K562 (cell line): ENCODE measurements around the gene TMEM132C. TPM values are rescaled to one million over a fixed set of nuclear protein-coding genes. Genes with fewer than 3 reads are reported as not detected.

Source experiments
- ATAC-seq: fragments of 200-7000 bp; cut with Tn5 transposase; 3 replicates; pipeline ENCODE4 v1.9.1; 2020; ENCODE audit warnings: moderate library complexity
- BruUV-seq: library from RNA; stranded (reverse); fragments of 400-500 nt; replicated peaks from 2 replicates; lab custom pipeline; 2021; lab: Mats Ljungman, UMichigan
- CTCF ChIA-PET: fragments of 300-600 bp; formaldehyde crosslinking; extraction: SDS; loops from one replicate; lab custom pipeline; 2021; ENCODE audit warnings: low intra/inter-chr PET ratio; lab: Yijun Ruan, JAX
- POLR2A ChIA-PET: fragments of 300-600, 350-650 bp; sonication (Branson Sonifier 250); formaldehyde crosslinking; extraction: SDS; loops from one replicate; lab custom pipeline; 2021; ENCODE audit warnings: antibody characterized with exemption, inconsistent platforms; lab: Yijun Ruan, JAX
- DNase-seq, 4 experiments: peaks; one replicate each; pipeline versions ENCODE4 v3.0.0 to v3.0.0-alpha.2; 2011 to 2018; ENCODE audit warnings: low spot score in 3 of 4, mixed read lengths in 3 of 4; ENCODE audit errors: extremely low read depth in 1 of 4
- FAIRE-seq: peaks from 2 replicates; lab custom pipeline; 2011; peaks lifted over from hg19 to GRCh38; lab: Jason Lieb, UNC
- H2AFZ ChIP-seq: 2 replicates; pipeline ENCODE4 v1.6.0; 2011; ENCODE audit warnings: low read depth, low read length, control low read depth, inconsistent platforms
- H3K27ac ChIP-seq: fragments of 200-600 bp; 3 replicates; pipeline ENCODE4 v1.8.0; 2011; ENCODE audit warnings: low read depth, mild to moderate bottlenecking, control low read depth, inconsistent platforms, low read length, moderate library complexity, mixed read lengths; ENCODE audit errors: extremely low read depth
- H3K27me3 ChIP-seq, 2 experiments: fragments of 300-600 bp in 1 of 2; 2 replicates in 1 of 2; 3 replicates in 1 of 2; pipeline versions ENCODE4 v1.6.0 to v1.8.0; 2011; ENCODE audit warnings: inconsistent platforms in 2 of 2, low read length in 2 of 2, mild to moderate bottlenecking in 1 of 2, mixed read lengths in 1 of 2, moderate library complexity in 1 of 2; ENCODE audit not compliant: control insufficient read depth in 2 of 2, insufficient read depth in 2 of 2
- H3K36me3 ChIP-seq: fragments of 300-600 bp; 3 replicates; pipeline ENCODE4 v1.8.0; 2011; ENCODE audit warnings: mild to moderate bottlenecking, low read length, inconsistent platforms; ENCODE audit not compliant: control insufficient read depth, insufficient read depth
- H3K4me1 ChIP-seq, 2 experiments: fragments of 200-600 bp in 1 of 2; replicated peaks in 1 of 2; 2 replicates in 1 of 2; 3 replicates in 1 of 2; pipeline versions ENCODE4 v1.5.1 to v1.8.0; 2011; ENCODE audit warnings: inconsistent platforms in 2 of 2, low read length in 2 of 2, mild to moderate bottlenecking in 1 of 2, mixed read lengths in 1 of 2, moderate library complexity in 1 of 2; ENCODE audit not compliant: control insufficient read depth in 2 of 2, insufficient read depth in 2 of 2
- H3K4me2 ChIP-seq: 2 replicates; pipeline ENCODE4 v1.6.1; 2011; ENCODE audit warnings: low read length, control low read depth, inconsistent platforms, mixed read lengths; ENCODE audit not compliant: insufficient read depth
- H3K4me3 ChIP-seq: fragments of 200-600 bp; sonication (generic), shearing (Covaris generic); 2 replicates; pipeline ENCODE4 v1.5.1; 2016; ENCODE audit warnings: control low read depth, inconsistent platforms
- H3K79me2 ChIP-seq: fragments of 200-600 bp; 3 replicates; pipeline ENCODE4 v1.8.0; 2011; ENCODE audit warnings: low read length, inconsistent platforms; ENCODE audit not compliant: control insufficient read depth, insufficient read depth
- H3K9ac ChIP-seq, 2 experiments: 2 replicates each; pipeline versions ENCODE4 v1.6.0 to v1.6.1; 2011; ENCODE audit warnings: low read depth in 2 of 2, low read length in 2 of 2, control low read depth in 1 of 2, inconsistent platforms in 1 of 2, mild to moderate bottlenecking in 1 of 2, mixed read lengths in 1 of 2; ENCODE audit not compliant: insufficient read depth in 1 of 2
- H3K9me1 ChIP-seq: one replicate; pipeline ENCODE4 v1.6.0; 2011; ENCODE audit warnings: inconsistent platforms, mild to moderate bottlenecking, low read length, moderate library complexity; ENCODE audit not compliant: control insufficient read depth, insufficient read depth
- H3K9me3 ChIP-seq: replicated peaks from 2 replicates; pipeline ENCODE4 v1.5.1; 2011; ENCODE audit warnings: low read depth, low read length, inconsistent platforms; ENCODE audit not compliant: control insufficient read depth, insufficient read depth
- H4K20me1 ChIP-seq: replicated peaks from 2 replicates; pipeline ENCODE4 v1.6.1; 2011; ENCODE audit warnings: low read length, inconsistent platforms, mixed read lengths; ENCODE audit not compliant: control insufficient read depth, insufficient read depth
- HNRNPLL ChIP-seq: fragments of 200-400 bp; formaldehyde crosslinking; IDR thresholded peaks from 2 replicates; pipeline ENCODE4 v1.6.1; 2017; ENCODE audit warnings: low read length, low read depth, mild to moderate bottlenecking; ENCODE audit not compliant: poor library complexity, severe bottlenecking
- MYC ChIP-seq, 2 experiments: fragments of 250-450 bp in 1 of 2; sonication (Bioruptor Pico) in 1 of 2; IDR thresholded peaks; 2 replicates each; pipeline versions ENCODE4 v1.5.1 to v1.6.1; 2012 to 2021; ENCODE audit warnings: low read depth in 2 of 2, borderline replicate concordance in 1 of 2, improper control_type of control experiment in 1 of 2, low read length in 1 of 2, mild to moderate bottlenecking in 1 of 2, moderate library complexity in 1 of 2
- NELFE ChIP-seq: IDR thresholded peaks from 2 replicates; pipeline ENCODE4 v1.6.1; 2011; ENCODE audit warnings: mild to moderate bottlenecking; ENCODE audit not compliant: insufficient read depth, insufficient read length
- NFIX ChIP-seq: fragments of 250-450 bp; sonication (Bioruptor Pico); IDR thresholded peaks from 2 replicates; pipeline ENCODE4 v1.4.0; 2020; ENCODE audit warnings: low read depth, mild to moderate bottlenecking, moderate library complexity
- TOE1 ChIP-seq, 2 experiments: fragments of 450-650 bp in 1 of 2; sonication (generic) in 1 of 2; formaldehyde crosslinking in 1 of 2; IDR thresholded peaks; 2 replicates each; pipeline versions ENCODE4 v1.7.1 to v1.8.0; 2016 to 2022; ENCODE audit warnings: borderline replicate concordance in 2 of 2, mild to moderate bottlenecking in 2 of 2, antibody characterized with exemption in 1 of 2, inconsistent platforms in 1 of 2, low read depth in 1 of 2, missing genetic modification reagents in 1 of 2, moderate library complexity in 1 of 2
- TRIM25 ChIP-seq: fragments of 450-650 bp; IDR thresholded peaks from 2 replicates; pipeline ENCODE4 v1.7.0; 2016; ENCODE audit warnings: borderline replicate concordance
- WGBS: fragments of 100-300 bp; shearing (Covaris generic); methylation state at CpG from one replicate; pipeline ENCODE4 v1.1.6; 2016; ENCODE audit warnings: low coverage, mixed read lengths; ENCODE audit not compliant: insufficient coverage; ENCODE audit errors: missing lambda C conversion rate; 5-methylcytosine and 5-hydroxymethylcytosine counted together
- in situ Hi-C: fragments of 300-500 bp; cut with MboI; formaldehyde crosslinking; loops from 4 replicates; pipeline ENCODE4 v1.15.0; 2018; ENCODE audit warnings: inconsistent platforms, mixed read lengths
- intact Hi-C: fragments of 100-400 bp; cut with micrococcal nuclease; formaldehyde crosslinking; loops from 2 replicates; pipeline ENCODE4 v1.14.2; 2022
- polyA plus RNA-seq, 8 experiments: library from polyadenylated mRNA; depleted of rRNA in 4 of 8; stranded (reverse) in 5 of 8; unstranded in 3 of 8; fragments of >200 nt; fragmentation: Nextera tagmentation in 2 of 8; fragmentation: Illumina TruSeq in 1 of 8; extraction: Ambion mirVana in 2 of 8; extraction: Trizol in 1 of 8; gene quantifications; 2 replicates each; pipeline versions ENCODE4 v1.2.1 to v1.2.3, GENCODE V29; 2011 to 2014; ENCODE audit warnings: inconsistent platforms in 1 of 8, missing spikeins in 1 of 8
- total RNA-seq, 7 experiments: library from RNA; depleted of rRNA in 6 of 7; stranded (reverse); fragments of >200 nt in 6 of 7; fragmentation: Illumina TruSeq in 2 of 7; extraction: Trizol in 2 of 7; gene quantifications; 2 replicates each; pipeline versions ENCODE4 v1.2.1 to v1.2.3, GENCODE V29; 2011 to 2021; ENCODE audit warnings: low replicate concordance in 1 of 7
- TF ChIP-seq, protein P1 (sequence below): sonication (generic); formaldehyde crosslinking; IDR thresholded peaks from 2 replicates; pipeline ENCODE4 v1.8.1; 2023; ENCODE audit warnings: mild to moderate bottlenecking, missing genetic modification reagents

The TMEM132C gene
- total and polyA plus RNA-seq, 9 of the 15 experiments (the other 6 are each of a cell fraction or from before 2014, with no cell fraction given) = not detected

DNA sequence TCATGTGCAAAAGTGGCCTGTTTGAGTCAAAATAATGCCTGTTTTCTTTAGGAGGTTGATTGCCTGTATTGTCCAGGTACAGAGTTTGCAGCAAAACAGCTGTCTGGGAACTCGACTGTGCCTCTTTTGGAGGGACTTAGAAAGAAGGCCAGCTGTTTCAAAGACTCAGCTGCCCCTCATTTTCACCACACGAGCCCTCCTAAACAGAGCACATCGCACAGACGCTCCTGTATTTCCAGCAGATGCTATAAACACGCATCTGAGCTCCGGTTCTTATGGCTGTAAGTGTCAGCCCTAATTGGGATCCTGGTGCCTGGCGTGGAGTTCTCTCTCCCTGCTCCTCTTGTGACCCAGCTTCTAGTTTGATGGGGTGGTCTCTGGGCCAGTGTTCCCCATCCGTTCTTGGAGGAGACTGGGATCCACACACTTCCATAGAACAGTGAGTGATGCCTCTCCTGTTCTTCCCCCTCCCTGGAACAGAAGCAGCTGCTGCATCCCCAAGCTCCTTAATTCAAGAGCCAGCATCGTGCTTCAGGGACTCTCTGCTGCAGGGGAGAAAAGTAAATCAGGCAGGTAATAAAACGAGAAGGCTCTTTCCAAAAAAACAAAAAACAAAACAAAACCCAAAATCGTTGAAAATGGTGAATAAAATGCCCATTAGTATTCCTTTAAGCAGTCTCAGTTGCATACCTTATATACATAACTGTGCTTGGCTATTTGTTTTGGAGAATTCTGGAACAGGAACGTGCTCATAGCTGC lies 287.8 kb downstream of the TMEM132C start:
- Histone ChIP-seq H3K4me1 (no peaks in the 10 kb centered on the region), H3K27ac (no peak overlapping the region), H3K79me2 (no peaks in the 10 kb centered on the region), H4K20me1 (no peaks in the 10 kb centered on the region), H3K9ac (no peak overlapping the region), H3K9me1 (no peaks in the 10 kb centered on the region), H3K4me2 (no peak overlapping the region), H2AFZ (no peak overlapping the region), H3K9me3 (no peaks in the 10 kb centered on the region), H3K4me3 (no peak overlapping the region), H3K36me3 (no peaks in the 10 kb centered on the region), H3K27me3 (peaks cover 2 to 30% of the 10 kb centered on the region in 2 experiments; a peak in 2 of 5 replicates)
- POLR2A ChIA-PET = interaction anchor here (0.9 kb wide), 1 partner anchor 10 kb away, joined by 3 read pairs; no protein-coding TSS in a partner anchor
- BruUV-seq = no TSS peak
- TF ChIP-seq NFIX (CRISPR knock-in tag) = no peak
- 0% methylated on average over 11 of the region's 12 CpGs for WGBS
- ATAC-seq = no peak
- DNase-seq = no peak
- in situ Hi-C loops = no loop called here
- CTCF ChIA-PET = no interaction called here
- FAIRE-seq = no peak
- intact Hi-C loops = no loop called here

DNA sequence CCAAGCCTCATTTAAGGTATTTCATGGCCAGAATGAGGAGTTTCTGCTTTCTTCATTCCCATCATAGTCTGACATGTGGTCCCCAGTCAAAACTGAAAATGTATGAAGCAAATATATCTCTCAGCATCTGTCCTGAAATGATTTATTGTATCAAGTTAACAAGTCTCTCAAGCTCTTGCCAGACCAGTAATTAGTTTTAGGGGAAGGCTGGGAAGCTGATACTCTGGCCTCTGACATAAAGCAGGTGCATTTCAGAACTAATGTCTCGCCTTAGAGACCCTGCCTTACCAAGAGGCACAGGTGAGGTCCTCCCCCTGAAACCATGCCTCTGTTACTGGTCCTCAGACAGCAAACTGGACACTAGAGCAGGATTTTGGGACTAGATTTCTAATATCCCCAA lies 290.3 kb downstream of the TMEM132C start:
- CTCF ChIA-PET = no interaction called here
- FAIRE-seq (no peak), ATAC-seq (no peak), DNase-seq (no peak)
- POLR2A ChIA-PET = interaction anchor here (0.5 kb wide), 1 partner anchor 181 kb away, joined by 3 read pairs; no protein-coding TSS in a partner anchor
- H3K9me1 ChIP-seq = no peaks in the 10 kb centered on the region
- H3K4me3 ChIP-seq = no peak overlapping the region
- H3K4me2 ChIP-seq = no peak overlapping the region
- no TSS peak for BruUV-seq
- in situ Hi-C loops = no loop called here
- no peaks in the 10 kb centered on the region for H3K4me1 ChIP-seq
- peaks cover 2 to 14% of the 10 kb centered on the region in 2 experiments; a peak in 1 of 5 replicates for H3K27me3 ChIP-seq
- H2AFZ ChIP-seq = no peak overlapping the region
- H3K27ac ChIP-seq = no peak overlapping the region
- no peaks in the 10 kb centered on the region for H3K9me3 ChIP-seq
- 0% methylated on average over 1 of the region's 1 CpG for WGBS
- H4K20me1 ChIP-seq = no peaks in the 10 kb centered on the region
- no peaks in the 10 kb centered on the region for H3K79me2 ChIP-seq
- H3K9ac ChIP-seq = no peak overlapping the region
- intact Hi-C loops = no loop called here
- H3K36me3 ChIP-seq = no peaks in the 10 kb centered on the region
- TF ChIP-seq TOE1 (IDR thresholded peaks at IDR 0.05; ENCODE audit: borderline replicate concordance) (no peak), TOE1 (CRISPR knock-in tag; IDR thresholded peaks at IDR 0.05; ENCODE audit: borderline replicate concordance, low read depth) (no peak), NELFE (no peak), HNRNPLL (no peak), MYC (IDR thresholded peaks at IDR 0.05; ENCODE audit: low read depth, low read length) (no peak), MYC (CRISPR knock-in tag; IDR thresholded peaks at IDR 0.05; ENCODE audit: borderline replicate concordance, low read depth) (no peak), TRIM25 (no peak)
- TF ChIP-seq, protein P1, sequence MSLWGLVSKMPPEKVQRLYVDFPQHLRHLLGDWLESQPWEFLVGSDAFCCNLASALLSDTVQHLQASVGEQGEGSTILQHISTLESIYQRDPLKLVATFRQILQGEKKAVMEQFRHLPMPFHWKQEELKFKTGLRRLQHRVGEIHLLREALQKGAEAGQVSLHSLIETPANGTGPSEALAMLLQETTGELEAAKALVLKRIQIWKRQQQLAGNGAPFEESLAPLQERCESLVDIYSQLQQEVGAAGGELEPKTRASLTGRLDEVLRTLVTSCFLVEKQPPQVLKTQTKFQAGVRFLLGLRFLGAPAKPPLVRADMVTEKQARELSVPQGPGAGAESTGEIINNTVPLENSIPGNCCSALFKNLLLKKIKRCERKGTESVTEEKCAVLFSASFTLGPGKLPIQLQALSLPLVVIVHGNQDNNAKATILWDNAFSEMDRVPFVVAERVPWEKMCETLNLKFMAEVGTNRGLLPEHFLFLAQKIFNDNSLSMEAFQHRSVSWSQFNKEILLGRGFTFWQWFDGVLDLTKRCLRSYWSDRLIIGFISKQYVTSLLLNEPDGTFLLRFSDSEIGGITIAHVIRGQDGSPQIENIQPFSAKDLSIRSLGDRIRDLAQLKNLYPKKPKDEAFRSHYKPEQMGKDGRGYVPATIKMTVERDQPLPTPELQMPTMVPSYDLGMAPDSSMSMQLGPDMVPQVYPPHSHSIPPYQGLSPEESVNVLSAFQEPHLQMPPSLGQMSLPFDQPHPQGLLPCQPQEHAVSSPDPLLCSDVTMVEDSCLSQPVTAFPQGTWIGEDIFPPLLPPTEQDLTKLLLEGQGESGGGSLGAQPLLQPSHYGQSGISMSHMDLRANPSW = no peak
